Naive B cell (primary cell): ENCODE measurements around the gene ZBTB44. TPM values are rescaled to one million over a fixed set of nuclear protein-coding genes. Genes with fewer than 3 reads are reported as not detected.
"Not testable (repeated sequence)": the region's sequence is repeated elsewhere in the genome, so short reads cannot be mapped to it uniquely, and the experiment has no call there.

ENCODE experiments used
- ATAC-seq, 2 donors: fragments of 150-1000 bp; cut with Tn5 transposase; 2 replicates each; pipeline ENCODE4 v1.10.0; 2021; ENCODE audit warnings: low read depth in 2 of 2, mild to moderate bottlenecking in 2 of 2, moderate library complexity in 2 of 2
- DNase-seq: peaks from one replicate; pipeline ENCODE4 v3.0.0; 2022
- H3K27ac Mint-ChIP-seq, 6 donors: one replicate each; pipeline ENCODE4 v1.8.0; 2020 to 2022; ENCODE audit warnings: mild to moderate bottlenecking in 6 of 6, mixed read lengths in 6 of 6, moderate library complexity in 5 of 6, inconsistent platforms in 2 of 6
- H3K27me3 Mint-ChIP-seq, 3 donors: one replicate each; pipeline ENCODE4 v1.8.0; 2021 to 2022; ENCODE audit warnings: mixed read lengths in 3 of 3, mild to moderate bottlenecking in 1 of 3
- H3K36me3 Mint-ChIP-seq, 2 donors: one replicate each; pipeline ENCODE4 v1.8.0; 2020 to 2022; ENCODE audit warnings: mixed read lengths in 2 of 2, inconsistent platforms in 1 of 2, mild to moderate bottlenecking in 1 of 2
- H3K4me1 Mint-ChIP-seq, 3 donors: one replicate each; pipeline ENCODE4 v1.8.0; 2020 to 2022; ENCODE audit warnings: mixed read lengths in 3 of 3, inconsistent platforms in 1 of 3, mild to moderate bottlenecking in 1 of 3, moderate library complexity in 1 of 3
- H3K4me3 Mint-ChIP-seq, 8 donors: one replicate each; pipeline ENCODE4 v1.8.0; 2020 to 2022; ENCODE audit warnings: mild to moderate bottlenecking in 8 of 8, mixed read lengths in 8 of 8, moderate library complexity in 8 of 8, inconsistent platforms in 2 of 8
- H3K9me3 Mint-ChIP-seq, 7 donors: one replicate each; pipeline ENCODE4 v1.8.0; 2020 to 2022; ENCODE audit warnings: mixed read lengths in 7 of 7, mild to moderate bottlenecking in 5 of 7, inconsistent platforms in 2 of 7, moderate library complexity in 1 of 7
- polyA plus RNA-seq, 6 donors: library from polyadenylated mRNA; unstranded; fragments of 300-500 nt; fragmentation: Illumina TruSeq; gene quantifications; one replicate each; pipeline ENCODE4 v1.2.3, GENCODE V29; 2021; ENCODE audit warnings: low read depth in 6 of 6

ZBTB44 gene
- polyA plus RNA-seq, 6 donors from 2014 or later = 4.6 to 9.5 (median 7.5) TPM

DNA sequence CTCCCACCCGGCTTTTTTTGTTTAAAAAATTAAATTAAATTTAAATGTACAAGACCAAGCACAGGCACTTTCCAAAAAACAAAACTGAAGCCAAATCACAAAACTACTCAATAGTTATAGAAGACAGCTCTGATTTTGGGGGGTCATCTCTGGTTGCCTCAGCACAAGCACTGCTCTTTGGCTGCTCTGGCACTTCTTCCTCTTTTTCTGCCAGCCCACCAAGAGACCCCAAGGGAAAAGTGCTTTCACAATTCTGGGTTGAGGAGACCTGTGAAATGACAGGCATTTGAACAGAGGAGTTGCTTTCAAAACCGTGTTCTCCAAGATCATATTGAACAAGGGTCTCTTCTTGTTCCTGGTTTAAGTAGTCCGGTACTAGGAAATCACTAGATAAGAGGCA is 80.8 kb downstream of the ZBTB44 start:
- H3K27ac Mint-ChIP-seq = peak overlapping the region in 2 of 6 donors; percentile 73 to 77
- not testable (repeated sequence) for H3K4me1 Mint-ChIP-seq, H3K9me3 Mint-ChIP-seq, ATAC-seq, DNase-seq, H3K4me3 Mint-ChIP-seq, H3K27me3 Mint-ChIP-seq
- H3K36me3 Mint-ChIP-seq = peaks cover 4 to 29% of the 10 kb centered on the region in 2 donors

DNA sequence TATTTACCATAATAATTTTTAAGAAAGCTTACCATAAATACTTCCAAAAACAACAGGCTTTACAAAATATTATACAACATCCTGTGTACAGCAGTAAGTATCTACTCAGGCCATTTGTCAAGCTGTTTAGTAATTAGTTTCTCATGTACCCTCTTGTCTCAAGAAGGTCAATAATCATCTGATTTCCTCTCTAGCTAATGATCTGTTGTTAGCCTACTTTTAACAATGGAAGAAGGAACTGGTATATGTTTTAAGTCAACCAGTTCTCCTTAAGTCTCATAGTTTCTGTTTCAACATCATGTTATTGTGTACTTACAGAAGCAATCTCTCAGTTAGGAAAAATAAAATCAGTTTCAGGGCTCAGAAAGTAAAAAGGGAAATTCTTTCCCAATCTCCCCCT is 81.2 kb downstream of the ZBTB44 start:
- not testable (repeated sequence) for H3K4me1 Mint-ChIP-seq, H3K9me3 Mint-ChIP-seq, H3K4me3 Mint-ChIP-seq, DNase-seq, H3K27me3 Mint-ChIP-seq, ATAC-seq, H3K27ac Mint-ChIP-seq
- peaks cover 0 to 25% of the 10 kb centered on the region in 2 donors for H3K36me3 Mint-ChIP-seq

DNA sequence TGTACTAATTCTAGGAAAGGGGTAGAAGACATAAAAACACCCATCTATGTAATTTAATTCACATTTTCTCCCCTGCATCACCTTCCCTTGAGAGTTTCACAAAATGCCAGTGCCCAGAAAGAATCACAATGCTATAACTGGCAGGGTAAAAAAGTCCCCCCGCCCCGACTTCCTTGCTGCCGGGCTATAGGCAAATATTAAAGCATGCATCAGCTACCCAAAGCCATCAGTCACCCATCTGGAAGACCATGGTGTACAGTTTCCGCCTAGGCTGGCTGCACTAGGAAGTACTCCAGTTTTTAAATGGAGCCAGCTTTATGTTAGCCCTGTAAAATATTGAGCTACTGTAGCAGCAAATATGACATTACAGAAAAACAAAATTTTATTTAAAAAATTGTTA is 87.3 kb downstream of the ZBTB44 start:
- no peak overlapping the region for H3K4me3 Mint-ChIP-seq
- no peaks in the 10 kb centered on the region for H3K9me3 Mint-ChIP-seq
- H3K36me3 Mint-ChIP-seq = peaks cover 0 to 5% of the 10 kb centered on the region in 2 donors
- H3K27me3 Mint-ChIP-seq = no peaks in the 10 kb centered on the region
- ATAC-seq (peak in 1 of 2 donors; percentile 64), DNase-seq (no peak)
- H3K4me1 Mint-ChIP-seq = peaks cover 0 to 6% (median 0%) of the 10 kb centered on the region in 3 donors
- peak overlapping the region in 2 of 6 donors; percentile 36 to 62 for H3K27ac Mint-ChIP-seq

DNA sequence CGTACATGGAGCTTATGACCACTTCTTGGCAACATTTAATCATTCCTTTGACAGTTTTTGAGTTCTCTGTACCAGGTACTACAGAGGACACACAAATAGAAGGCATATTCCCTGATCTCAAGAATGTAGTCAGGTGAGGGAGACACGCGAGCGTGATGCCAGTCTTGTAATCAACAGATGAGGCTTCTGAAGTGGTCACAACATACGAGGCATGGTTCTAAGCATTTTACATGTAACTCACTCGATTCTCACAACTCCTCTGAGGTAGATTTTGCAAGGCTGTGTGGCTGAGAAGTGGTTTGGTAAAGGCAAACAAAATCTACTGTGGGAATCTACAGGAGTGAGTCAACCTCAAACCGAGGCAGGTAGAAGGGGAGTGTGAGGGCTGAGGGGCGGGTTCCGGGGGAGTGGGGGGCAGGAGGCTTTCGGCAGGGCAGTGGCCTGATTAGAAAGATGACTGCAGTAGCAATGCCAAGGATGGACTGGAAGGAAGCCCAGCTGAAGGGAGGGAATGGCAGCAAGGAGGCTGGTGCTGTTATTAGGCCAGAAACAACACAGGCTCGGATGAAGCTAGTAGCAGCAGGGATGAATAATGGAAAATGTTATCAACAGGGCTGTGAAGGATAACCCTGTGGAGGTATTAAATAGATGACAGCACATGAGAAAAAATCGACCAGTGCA is 91.3 kb downstream of the ZBTB44 start:
- Mint-ChIP-seq H3K27ac (peak overlapping the region in 2 of 6 donors; percentile 29 to 57), H3K36me3 (no peaks in the 10 kb centered on the region), H3K9me3 (no peaks in the 10 kb centered on the region), H3K4me1 (peaks cover 0 to 6% (median 0%) of the 10 kb centered on the region in 3 donors), H3K27me3 (no peaks in the 10 kb centered on the region), H3K4me3 (peak overlapping the region in 1 of 8 donors; percentile 47)
- no peak for ATAC-seq
- DNase-seq = no peak

DNA sequence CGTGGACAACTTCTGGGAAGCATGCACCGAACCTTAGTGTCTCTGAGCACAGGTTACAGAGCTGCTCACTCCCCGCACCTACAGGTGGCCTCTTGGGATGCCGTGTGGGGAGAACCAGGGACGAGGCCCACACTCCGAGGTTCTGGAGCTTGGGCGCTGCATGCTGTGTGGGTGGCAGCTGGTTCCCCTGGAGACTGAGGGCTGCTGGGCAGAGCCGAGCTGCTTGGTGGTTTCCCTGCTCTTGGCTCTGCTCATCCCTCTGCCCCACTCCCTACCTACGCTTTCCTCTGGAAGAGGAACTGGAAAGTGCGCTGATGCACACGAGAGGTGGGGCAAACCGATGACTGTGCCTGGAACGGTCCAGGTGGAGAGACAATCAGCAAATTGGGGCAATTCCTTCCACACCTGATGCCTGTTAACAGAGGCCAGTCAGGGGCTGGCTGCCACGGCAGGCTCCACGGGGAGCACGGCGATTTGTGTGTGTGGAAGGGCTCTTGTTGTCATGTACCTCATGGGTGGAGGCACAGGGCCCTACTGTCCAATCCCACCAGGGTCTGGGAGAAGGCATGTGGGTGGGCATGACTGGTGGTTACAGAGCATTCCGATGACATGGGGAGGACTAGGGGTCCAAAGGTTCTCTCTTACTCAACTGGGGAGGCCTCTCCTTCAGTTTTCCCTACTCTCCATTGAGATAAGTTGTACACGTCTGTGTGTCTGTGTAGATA is 94.2 kb downstream of the ZBTB44 start:
- DNase-seq (no peak), ATAC-seq (no peak)
- H3K9me3 Mint-ChIP-seq = no peaks in the 10 kb centered on the region
- no peak overlapping the region for H3K4me3 Mint-ChIP-seq
- H3K4me1 Mint-ChIP-seq = peaks cover 0 to 3% (median 0%) of the 10 kb centered on the region in 3 donors
- H3K27me3 Mint-ChIP-seq = no peaks in the 10 kb centered on the region
- no peaks in the 10 kb centered on the region for H3K36me3 Mint-ChIP-seq
- H3K27ac Mint-ChIP-seq = peak overlapping the region in 1 of 6 donors; percentile 53

DNA sequence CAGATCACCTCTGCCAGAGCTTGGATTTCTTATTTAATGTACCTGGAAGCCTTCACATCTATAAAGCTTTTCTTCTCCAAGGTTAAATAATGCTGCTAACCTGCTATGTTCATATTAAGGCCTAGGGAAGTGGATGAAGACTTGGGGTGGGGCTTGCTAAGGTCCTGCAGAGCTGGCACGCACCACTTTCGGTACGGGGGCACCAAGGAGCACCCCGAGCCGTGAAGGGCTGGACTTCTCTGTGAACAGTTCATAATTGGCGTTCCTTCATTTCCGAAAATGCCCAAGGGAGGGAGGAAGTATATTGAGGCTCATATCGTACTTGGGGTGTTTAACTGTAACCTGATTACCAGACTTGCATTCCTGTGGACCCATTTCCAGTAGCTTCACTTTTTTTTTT is 95.6 kb downstream of the ZBTB44 start:
- no peaks in the 10 kb centered on the region for H3K36me3 Mint-ChIP-seq
- no peak for ATAC-seq
- no peak for DNase-seq
- no peaks in the 10 kb centered on the region for H3K27me3 Mint-ChIP-seq
- no peak overlapping the region for H3K27ac Mint-ChIP-seq
- no peak overlapping the region for H3K4me3 Mint-ChIP-seq
- peaks cover 0 to 3% (median 0%) of the 10 kb centered on the region in 3 donors for H3K4me1 Mint-ChIP-seq
- no peaks in the 10 kb centered on the region for H3K9me3 Mint-ChIP-seq

DNA sequence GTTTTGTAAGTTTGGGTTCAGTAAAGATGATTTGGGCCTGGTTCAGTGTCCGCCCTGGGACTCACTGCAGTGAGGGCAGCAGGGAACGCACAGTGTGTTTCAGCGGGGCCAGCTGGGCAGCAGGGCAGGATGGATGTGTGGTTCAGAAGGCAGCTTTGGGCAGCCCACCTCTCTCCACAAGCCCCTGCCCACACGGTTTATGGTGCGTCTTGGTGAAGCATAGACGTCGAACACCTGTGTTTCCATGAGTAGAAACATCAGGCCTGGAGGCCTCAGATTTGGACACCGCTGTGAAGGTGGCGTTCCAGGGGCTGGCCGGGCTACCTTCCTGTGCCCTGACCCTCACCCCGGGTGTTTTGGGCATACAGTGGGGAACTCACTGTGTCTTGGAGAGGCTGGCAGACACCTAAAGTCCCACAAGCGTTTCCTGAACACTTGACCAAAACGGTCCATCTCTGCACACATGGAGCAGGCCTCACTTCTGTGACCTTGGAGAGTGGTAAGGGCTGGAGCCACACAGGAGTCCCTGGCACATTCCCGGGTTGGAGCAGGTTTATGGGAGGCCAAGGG is 96.1 kb downstream of the ZBTB44 start:
- DNase-seq (no peak), ATAC-seq (no peak)
- no peak overlapping the region for H3K27ac Mint-ChIP-seq
- H3K4me3 Mint-ChIP-seq = no peak overlapping the region
- peaks cover 0 to 3% (median 2%) of the 10 kb centered on the region in 3 donors for H3K4me1 Mint-ChIP-seq
- no peaks in the 10 kb centered on the region for H3K36me3 Mint-ChIP-seq
- H3K27me3 Mint-ChIP-seq = no peaks in the 10 kb centered on the region
- H3K9me3 Mint-ChIP-seq = no peaks in the 10 kb centered on the region

DNA sequence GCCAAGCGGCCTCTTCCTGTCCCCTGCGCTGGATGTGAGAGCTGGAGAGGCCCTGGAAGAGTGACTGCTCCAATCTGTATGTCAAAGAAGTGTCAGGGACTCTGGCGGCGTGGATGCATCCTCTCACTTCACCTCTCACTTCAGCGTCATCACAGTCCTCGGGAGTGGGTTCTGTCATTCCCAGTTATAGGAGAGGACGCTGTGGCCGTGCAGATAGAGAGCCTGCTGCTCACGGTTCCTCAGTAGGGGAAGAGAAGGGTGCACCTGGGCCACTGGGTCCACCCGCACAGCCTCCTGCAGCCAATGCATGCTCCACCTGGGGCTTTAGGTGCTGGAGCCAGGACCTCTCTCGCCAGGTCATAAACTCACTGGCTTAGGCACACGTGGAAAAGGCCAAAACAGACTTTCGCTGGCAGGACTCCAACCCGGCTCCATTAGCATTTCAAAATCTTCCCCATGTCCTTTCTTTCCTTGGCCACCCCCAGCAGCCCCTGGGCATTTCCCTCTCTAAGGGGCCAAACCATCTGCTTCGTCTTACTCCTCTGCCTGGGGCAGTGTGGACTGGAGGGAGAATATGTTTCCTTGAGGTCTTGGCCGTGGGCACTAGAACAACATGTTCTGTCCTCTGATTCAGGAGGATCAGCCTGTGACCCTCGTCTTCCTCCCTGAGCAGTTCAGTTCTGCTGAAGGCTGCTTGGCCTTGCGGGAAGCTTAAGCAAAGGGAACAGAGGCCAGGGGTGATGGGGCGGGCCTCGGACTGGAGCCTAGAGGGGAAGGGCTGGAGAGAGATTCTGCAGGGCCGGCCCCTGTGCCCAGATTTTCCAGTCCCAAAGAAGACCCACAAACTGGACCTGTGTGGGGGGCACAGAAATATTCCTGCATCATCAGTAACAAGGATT is 97.3 kb downstream of the ZBTB44 start:
- ATAC-seq (no peak), DNase-seq (no peak)
- Mint-ChIP-seq H3K9me3 (no peaks in the 10 kb centered on the region), H3K4me1 (peaks cover 3 to 8% (median 7%) of the 10 kb centered on the region in 3 donors), H3K4me3 (no peak overlapping the region), H3K36me3 (no peaks in the 10 kb centered on the region), H3K27me3 (no peaks in the 10 kb centered on the region), H3K27ac (peak overlapping the region in 1 of 6 donors; percentile 28)

DNA sequence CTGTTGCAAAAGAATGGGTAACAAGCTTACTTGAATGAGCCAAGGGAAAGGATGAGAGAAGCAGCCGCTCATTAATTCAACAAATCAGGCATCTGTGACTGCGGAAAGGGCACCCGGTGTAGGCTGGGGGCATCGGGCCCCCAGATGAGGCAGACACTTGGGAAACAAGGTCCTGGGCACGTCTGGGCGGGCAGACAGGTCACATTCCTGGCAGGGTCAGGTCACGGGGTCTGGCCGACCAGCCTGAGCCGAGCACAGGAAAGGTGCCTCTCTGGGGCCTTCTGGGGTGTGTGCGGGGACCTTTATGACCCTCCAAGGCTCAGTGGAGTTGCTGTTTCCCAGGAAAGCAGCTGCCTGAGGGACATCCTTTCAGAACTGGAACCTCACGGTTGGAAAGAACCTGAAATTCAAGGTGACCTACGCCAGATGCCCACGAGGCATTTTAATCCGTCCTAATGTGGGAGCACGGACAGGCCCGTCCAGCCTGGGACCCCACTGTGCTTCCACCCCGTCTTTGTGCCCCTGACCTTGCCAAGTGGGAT is 98.1 kb downstream of the ZBTB44 start:
- Mint-ChIP-seq H3K27me3 (no peaks in the 10 kb centered on the region), H3K4me1 (peaks cover 3 to 8% (median 7%) of the 10 kb centered on the region in 3 donors), H3K9me3 (no peaks in the 10 kb centered on the region), H3K36me3 (no peaks in the 10 kb centered on the region), H3K27ac (peak overlapping the region in 1 of 6 donors; percentile 67), H3K4me3 (no peak overlapping the region)
- ATAC-seq (no peak), DNase-seq (no peak)

DNA sequence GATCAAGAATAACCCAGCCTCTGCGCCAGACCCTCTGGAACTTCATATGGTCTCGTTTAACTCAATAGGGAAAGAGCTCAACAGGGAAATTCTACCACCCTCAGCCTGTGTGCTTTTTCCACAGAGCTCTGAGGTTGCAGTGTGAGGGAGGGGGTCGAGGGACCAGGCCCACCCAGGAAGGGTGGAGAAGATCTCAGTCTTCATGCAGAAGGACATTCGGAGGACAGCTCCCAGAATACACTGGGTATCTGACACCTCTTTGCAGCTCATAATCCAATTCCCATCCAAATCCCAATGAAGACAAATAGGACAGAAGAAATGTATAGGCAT is 98.5 kb downstream of the ZBTB44 start:
- Mint-ChIP-seq H3K4me3 (no peak overlapping the region), H3K4me1 (peaks cover 3 to 8% (median 7%) of the 10 kb centered on the region in 3 donors), H3K9me3 (no peaks in the 10 kb centered on the region), H3K36me3 (no peaks in the 10 kb centered on the region), H3K27ac (peak overlapping the region in 2 of 6 donors; percentile 56 to 67), H3K27me3 (peaks cover 0 to 3% (median 0%) of the 10 kb centered on the region in 3 donors)
- ATAC-seq (no peak), DNase-seq (no peak)

DNA sequence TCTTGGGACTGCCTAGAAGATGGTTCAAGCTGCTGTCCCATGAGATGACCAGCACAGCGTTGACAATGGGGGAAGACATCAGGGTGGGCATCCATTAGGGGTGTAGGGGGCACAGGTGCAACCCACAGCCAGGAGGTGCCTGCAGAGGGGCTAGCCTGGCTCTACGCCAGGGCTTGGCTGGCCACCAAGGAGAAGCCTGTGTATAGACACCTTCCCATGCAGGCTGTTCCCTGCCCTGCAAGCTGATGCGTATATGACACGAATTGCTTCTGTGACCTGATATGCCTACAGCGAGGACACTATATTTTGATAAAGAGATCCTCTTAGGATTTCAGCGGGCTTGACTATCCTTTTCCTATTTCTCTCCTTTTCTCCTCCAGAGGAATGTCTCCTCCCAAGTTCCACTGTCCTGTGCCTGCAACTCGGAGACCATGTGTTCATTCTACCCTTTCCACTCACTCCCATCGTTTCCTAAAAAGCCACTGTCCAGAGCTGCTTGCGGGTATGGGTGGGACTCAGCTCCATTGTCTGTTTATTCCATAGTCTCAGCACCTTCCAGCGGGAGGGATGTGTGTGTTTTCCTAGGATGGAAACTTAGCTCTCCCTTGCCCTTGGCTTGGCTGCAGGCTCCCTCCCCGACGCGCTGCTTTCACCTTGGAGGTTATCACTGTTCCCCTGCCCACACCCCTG is 99.0 kb downstream of the ZBTB44 start:
- H3K4me3 Mint-ChIP-seq = no peak overlapping the region
- no peaks in the 10 kb centered on the region for H3K9me3 Mint-ChIP-seq
- peaks cover 3 to 8% (median 7%) of the 10 kb centered on the region in 3 donors for H3K4me1 Mint-ChIP-seq
- DNase-seq (no peak), ATAC-seq (no peak)
- H3K36me3 Mint-ChIP-seq = no peaks in the 10 kb centered on the region
- H3K27ac Mint-ChIP-seq = peak overlapping the region in 1 of 6 donors; percentile 56
- H3K27me3 Mint-ChIP-seq = peaks cover 0 to 6% (median 0%) of the 10 kb centered on the region in 3 donors

DNA sequence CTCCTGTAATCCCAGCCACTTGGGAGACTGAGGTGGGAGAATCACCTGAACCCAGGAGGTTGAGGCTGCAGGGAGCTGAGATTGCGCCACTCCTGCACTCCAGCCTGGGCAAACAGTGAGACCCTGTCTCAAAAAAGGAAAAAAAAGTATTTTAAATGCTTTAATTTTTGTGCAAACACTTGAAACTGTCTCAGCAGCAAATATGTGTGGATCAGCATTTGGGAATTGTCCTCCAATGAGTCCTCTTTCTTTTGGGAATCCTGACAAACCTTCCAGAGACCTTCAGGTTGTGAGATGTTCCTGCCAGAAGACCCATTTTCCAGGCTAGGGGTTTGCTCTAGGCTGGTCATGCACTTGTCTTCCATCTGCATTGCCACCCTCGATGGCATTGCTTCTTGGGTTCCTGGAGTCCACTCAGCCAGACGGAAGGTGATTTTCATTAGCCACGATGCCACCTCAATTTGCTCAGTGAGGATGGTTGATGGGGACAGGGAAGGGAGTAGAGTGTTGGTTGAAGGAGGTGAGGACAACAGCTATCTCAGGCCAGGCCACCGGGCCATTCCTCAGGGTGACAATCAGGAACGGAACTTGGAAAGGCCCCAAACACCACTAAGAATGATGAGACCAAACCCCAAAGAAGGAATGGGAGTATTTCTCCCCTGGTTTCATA is 99.7 kb downstream of the ZBTB44 start:
- H3K27me3 Mint-ChIP-seq = peaks cover 0 to 6% (median 0%) of the 10 kb centered on the region in 3 donors
- H3K36me3 Mint-ChIP-seq = no peaks in the 10 kb centered on the region
- H3K4me1 Mint-ChIP-seq = peaks cover 3 to 8% (median 7%) of the 10 kb centered on the region in 3 donors
- H3K4me3 Mint-ChIP-seq = no peak overlapping the region
- DNase-seq = no peak
- no peaks in the 10 kb centered on the region for H3K9me3 Mint-ChIP-seq
- H3K27ac Mint-ChIP-seq = no peak overlapping the region
- no peak for ATAC-seq
